HG03175 (cell line): Measurements from ENCODE around the gene SLC35G1.
A peak's percentile ranks its signal among the peaks of the same experiment; 100 is the strongest.

ENCODE experiments used
- ATAC-seq: cut with Tn5 transposase; IDR thresholded peaks from one replicate; pipeline ENCODE4 v1.9.1; 2021; ENCODE audit warnings: mild to moderate bottlenecking, moderate library complexity; ENCODE audit not compliant: unreplicated experiment

Gene SLC35G1

GRCh38 chr10:93875032-93875358 lies 18.8 kb upstream of the SLC35G1 start:
- no peak for ATAC-seq

DNA sequence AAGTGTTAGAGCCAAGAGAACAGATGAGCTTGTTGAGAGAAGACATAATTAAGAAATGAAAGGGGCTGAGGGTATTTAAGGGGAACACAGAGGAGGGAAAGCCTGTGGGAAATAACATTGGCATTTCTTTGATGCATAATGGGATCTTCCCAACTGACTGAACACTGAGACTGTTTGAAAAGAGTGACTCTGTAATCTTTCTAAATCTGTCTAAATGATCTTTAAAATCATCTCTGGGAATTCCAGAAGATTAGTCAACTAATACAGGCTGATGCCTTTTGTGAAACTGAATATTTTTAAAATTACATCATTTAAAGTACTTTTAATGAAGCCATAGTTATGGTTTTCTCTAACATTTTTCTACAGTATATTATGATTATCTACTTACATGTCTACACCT lies 17.4 kb upstream of the SLC35G1 start:
- no peak for ATAC-seq

- ATAC-seq = no peak
These were observed 14.5 kb upstream of the SLC35G1 start for GRCh38 chr10:93879273-93879672.

- peak; percentile 5 for ATAC-seq
These were observed 969 bp downstream of the SLC35G1 start for GRCh38 chr10:93894516-93895378.

DNA sequence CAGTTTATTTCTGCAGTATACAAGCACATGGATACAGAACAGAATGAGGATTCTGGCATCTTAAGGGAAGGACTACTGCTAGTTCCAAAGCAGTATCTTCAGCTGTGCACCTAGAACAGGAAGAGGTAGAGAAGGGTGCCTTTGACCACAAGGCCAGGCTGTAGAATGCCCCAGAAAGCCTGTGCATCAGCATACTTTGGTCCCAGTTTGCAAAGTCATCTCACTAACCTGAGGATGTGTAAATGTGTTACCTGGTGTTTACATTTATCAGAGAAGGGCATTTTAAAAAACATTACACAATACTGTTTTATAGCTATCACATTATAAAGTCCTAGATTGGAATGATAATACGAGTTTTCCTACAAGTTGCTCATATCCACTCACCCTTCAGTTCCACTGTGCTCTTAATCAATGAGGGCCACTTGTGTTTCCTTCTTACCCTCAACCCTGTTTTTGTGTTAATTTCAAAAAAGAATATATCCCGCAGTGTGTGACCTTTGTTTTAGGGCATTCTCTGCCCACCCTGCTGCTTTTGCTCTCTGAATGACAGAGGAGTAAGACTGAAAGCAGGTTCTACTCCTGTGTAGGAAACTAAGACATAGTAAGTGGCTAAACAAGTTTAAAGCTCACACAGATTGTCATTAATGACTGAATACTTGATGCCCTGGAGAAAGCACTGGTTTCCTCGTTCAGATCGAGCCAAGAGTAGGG lies 3.4 kb downstream of the SLC35G1 start:
- no peak for ATAC-seq

- ATAC-seq = no peak
These were observed 5.3 kb downstream of the SLC35G1 start for GRCh38 chr10:93899109-93899508.

- no peak for ATAC-seq
These were observed 9.3 kb downstream of the SLC35G1 start for GRCh38 chr10:93903051-93903450.

- ATAC-seq = no peak
These were observed 11.1 kb downstream of the SLC35G1 start for GRCh38 chr10:93904901-93905300.

- no peak for ATAC-seq
These were observed 13.3 kb downstream of the SLC35G1 start for GRCh38 chr10:93907059-93907458.

DNA sequence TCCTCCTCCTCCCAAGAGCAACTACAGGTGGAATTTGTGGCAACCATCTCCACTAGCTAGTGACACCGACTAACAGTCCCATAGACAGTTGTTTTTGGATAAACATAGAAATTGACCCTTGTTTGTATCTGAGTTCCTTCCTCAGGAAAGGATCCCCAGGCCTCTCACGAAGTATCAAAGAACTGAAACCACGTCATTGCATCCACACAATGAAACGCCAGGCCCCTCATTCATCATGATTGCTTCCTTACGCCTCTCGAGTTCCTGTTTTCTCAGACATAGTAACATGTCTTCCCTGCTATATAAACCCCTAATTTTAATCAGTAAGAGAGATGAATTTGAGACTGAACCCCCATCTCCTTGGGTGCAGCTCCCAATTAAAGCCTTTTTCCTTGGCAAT lies 18.1 kb downstream of the SLC35G1 start:
- no peak for ATAC-seq

GRCh38 chr10:93912444-93912843 lies 18.7 kb downstream of the SLC35G1 start:
- ATAC-seq = no peak

DNA sequence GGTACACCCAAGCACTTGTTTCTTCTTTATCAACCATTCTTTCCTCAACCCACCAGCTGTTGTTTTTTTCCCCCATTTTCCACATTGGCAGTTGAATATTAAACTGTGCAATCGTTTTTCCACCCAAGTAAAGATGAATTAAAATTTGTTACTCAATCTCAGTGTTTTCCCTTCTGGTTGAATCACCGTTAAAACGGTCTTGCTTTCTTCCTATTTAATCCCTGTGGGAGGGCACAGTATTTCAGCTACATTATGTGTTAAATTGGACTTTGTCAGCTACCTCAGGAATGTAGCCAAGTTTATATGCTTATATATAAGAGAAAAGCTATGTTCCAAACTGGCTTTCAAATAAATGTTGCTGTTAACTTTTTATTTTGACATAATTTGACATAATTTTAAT lies 19.9 kb downstream of the SLC35G1 start:
- no peak for ATAC-seq

DNA sequence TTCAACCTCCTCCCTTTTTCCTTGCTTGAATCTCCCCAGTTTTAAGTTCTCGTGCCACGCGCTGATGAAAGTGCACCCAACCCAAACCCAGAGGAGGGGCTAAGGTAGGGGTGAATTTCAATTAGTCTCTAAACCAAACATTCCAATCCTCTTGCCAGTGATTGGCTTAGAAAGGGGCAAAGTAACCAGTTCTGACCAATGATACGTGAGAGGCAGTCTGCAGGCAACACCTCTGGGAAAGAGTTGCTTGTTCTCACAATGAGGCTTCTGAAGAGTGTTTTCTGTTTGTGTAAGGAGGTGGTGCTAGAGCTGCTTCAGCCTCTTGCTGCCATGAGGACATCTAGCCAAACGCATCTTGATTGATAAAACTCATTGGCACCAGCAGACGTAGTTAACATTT lies 21.8 kb downstream of the SLC35G1 start:
- ATAC-seq = no peak

- ATAC-seq = no peak
These were observed 22.7 kb downstream of the SLC35G1 start for GRCh38 chr10:93916257-93917063.

- no peak for ATAC-seq
These were observed 23.2 kb downstream of the SLC35G1 start for GRCh38 chr10:93917064-93917391.

DNA sequence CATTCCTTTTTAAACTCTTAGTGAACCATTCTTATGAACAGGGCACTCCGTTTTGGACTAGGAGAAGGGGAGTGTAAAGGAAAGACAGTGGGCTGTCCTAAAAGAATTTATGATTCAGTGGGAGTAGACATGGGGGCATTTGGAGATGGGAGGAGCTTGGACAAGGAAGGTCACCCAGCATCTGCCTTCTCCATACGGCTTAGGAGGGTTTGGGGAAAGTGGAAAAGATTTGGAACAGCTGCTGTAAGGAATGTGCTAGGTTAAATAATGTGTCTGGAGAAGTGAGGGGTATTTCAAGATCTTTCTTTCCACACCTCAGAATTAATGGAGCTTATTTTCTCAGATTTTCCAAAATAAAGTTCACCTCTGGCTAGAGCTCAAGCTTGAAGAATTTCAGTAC lies 24.0 kb downstream of the SLC35G1 start:
- ATAC-seq = no peak

- ATAC-seq = no peak
These were observed 27.6 kb downstream of the SLC35G1 start for GRCh38 chr10:93921338-93921737.

DNA sequence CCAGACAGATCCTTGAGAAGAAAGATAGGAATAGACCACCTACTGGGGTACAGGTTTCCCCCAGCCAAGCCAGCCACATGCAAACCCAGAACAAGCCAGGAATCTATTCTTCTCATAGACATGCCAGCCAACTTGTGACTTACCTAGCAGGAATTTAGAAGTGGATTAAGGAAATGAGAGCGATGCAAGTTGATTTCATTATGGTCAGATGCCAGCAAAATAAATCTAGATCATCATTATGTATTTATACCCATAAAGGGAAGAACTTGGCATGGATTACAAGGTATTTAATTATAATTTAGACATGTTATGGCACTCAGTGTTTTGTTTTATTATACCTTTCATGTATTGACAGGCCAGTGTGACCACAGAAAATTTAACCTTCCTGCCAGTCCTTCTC lies 32.8 kb downstream of the SLC35G1 start:
- no peak for ATAC-seq

- ATAC-seq = no peak
These were observed 44.4 kb downstream of the SLC35G1 start for GRCh38 chr10:93938140-93938539.

- ATAC-seq = no peak
These were observed 47.1 kb downstream of the SLC35G1 start for GRCh38 chr10:93940881-93941280.

GRCh38 chr10:93941606-93942005 lies 47.8 kb downstream of the SLC35G1 start:
- ATAC-seq = no peak

GRCh38 chr10:93945819-93946218 lies 52.0 kb downstream of the SLC35G1 start:
- no peak for ATAC-seq
